Measurements from ENCODE around the gene DNM3. TPM values are rescaled to one million over a fixed set of nuclear protein-coding genes. Genes with fewer than 3 reads are reported as not detected.

The DNM3 gene
- total RNA-seq, 1 donor from 2014 or later: 1.8 TPM

DNA sequence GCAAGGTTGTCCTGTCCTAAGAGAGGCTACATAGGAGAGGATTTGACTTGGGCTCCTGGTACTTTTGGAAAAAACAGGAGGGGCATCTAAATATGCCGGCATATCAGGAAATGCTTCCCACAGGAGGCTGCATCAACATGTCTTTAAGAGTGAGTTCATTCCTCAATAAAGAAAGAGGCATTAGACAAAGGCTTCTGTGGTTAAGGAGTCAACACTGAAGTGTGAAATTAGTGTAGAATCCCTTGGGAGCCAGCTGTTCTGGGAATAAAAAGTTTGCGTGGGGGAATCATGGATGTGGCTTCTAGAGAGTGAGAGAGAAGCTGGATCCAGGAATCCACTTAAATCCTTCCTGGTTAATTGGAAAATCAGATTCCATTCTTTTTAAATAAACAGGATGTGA lies 69.5 kb downstream of the DNM3 start:
- TF ChIP-seq, protein P1, sequence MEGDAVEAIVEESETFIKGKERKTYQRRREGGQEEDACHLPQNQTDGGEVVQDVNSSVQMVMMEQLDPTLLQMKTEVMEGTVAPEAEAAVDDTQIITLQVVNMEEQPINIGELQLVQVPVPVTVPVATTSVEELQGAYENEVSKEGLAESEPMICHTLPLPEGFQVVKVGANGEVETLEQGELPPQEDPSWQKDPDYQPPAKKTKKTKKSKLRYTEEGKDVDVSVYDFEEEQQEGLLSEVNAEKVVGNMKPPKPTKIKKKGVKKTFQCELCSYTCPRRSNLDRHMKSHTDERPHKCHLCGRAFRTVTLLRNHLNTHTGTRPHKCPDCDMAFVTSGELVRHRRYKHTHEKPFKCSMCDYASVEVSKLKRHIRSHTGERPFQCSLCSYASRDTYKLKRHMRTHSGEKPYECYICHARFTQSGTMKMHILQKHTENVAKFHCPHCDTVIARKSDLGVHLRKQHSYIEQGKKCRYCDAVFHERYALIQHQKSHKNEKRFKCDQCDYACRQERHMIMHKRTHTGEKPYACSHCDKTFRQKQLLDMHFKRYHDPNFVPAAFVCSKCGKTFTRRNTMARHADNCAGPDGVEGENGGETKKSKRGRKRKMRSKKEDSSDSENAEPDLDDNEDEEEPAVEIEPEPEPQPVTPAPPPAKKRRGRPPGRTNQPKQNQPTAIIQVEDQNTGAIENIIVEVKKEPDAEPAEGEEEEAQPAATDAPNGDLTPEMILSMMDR (conservative IDR thresholded peaks at IDR 0.05; ENCODE audit: low read depth, low read length): no peak

GRCh38 chr1:171911506-171911905 lies 70.2 kb downstream of the DNM3 start:
- no peak overlapping the region for H3K4me3 ChIP-seq (ENCODE audit: low read depth, low read length)

More for the DNA sequence above, 69.5 kb downstream of the DNM3 start:
- DNase-seq (ENCODE audit: low read depth): no peak
- H3K4me3 ChIP-seq (ENCODE audit: low read depth, low read length): no peak overlapping the region

GRCh38 chr1:171912509-171913175 lies 71.3 kb downstream of the DNM3 start:
- H3K4me3 ChIP-seq (ENCODE audit: low read depth, low read length): peak overlapping the region; percentile 33
- TF ChIP-seq, protein P1 (conservative IDR thresholded peaks at IDR 0.05; ENCODE audit: low read depth, low read length): no peak
- DNase-seq (ENCODE audit: low read depth): peak; percentile 65

More at GRCh38 chr1:171911506-171911905, 70.2 kb downstream of the DNM3 start:
- TF ChIP-seq, protein P1 (conservative IDR thresholded peaks at IDR 0.05; ENCODE audit: low read depth, low read length): no peak
- DNase-seq (ENCODE audit: low read depth): no peak

DNA sequence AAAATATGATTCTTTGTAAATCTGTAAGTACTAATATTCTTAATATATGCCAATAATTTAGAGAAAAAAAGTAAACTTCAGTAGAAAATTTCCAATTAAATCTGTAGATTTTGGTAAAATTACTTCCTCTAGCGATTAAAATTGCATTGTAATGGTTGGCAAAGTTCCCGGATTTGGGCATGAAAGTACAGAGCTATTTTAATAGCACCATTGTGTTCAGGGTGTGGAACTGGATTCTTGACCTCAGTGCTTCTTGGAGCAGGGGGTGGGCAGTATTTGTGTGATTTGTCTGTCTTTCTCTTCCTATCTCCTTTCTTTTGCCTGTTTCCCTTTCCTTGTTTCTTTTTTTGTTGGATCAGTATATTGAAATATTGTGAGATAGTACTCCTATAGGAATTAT lies 72.1 kb downstream of the DNM3 start:
- DNase-seq (ENCODE audit: low read depth): peak; percentile 61
- TF ChIP-seq, protein P1 (conservative IDR thresholded peaks at IDR 0.05; ENCODE audit: low read depth, low read length): no peak
- no peak overlapping the region for H3K4me3 ChIP-seq (ENCODE audit: low read depth, low read length)

GRCh38 chr1:171916315-171916771 lies 75.0 kb downstream of the DNM3 start:
- DNase-seq (ENCODE audit: low read depth): no peak
- TF ChIP-seq, protein P1 (conservative IDR thresholded peaks at IDR 0.05; ENCODE audit: low read depth, low read length): no peak
- H3K4me3 ChIP-seq (ENCODE audit: low read depth, low read length): no peak overlapping the region

DNA sequence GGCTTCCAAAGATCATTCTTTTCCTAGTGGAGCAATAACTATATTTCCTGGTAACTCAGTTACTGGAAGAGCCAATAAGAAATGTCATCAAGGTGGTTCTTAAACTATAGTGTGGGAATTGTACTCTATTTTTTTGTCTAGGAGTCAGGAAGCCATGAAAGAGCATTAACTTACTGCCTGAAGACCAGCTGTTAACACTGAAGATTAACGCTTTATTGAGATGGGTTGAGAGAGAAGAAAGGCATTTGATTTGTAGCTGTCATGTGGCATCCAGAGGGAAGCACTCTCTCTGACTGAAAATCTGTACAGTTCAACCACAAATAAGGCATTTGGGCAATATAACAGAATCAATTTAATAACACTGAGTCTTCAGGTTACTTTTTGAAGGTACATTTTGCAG lies 76.0 kb downstream of the DNM3 start:
- DNase-seq (ENCODE audit: low read depth): no peak
- no peak overlapping the region for H3K4me3 ChIP-seq (ENCODE audit: low read depth, low read length)
- TF ChIP-seq, protein P1 (conservative IDR thresholded peaks at IDR 0.05; ENCODE audit: low read depth, low read length): no peak

Measured in epithelial cell of proximal tubule (primary cell).